GM12874 (cell line): ENCODE results near the gene CDK5R1.

Source experiments
- TF ChIP-seq, protein P1 (sequence below): IDR thresholded peaks from 2 replicates; pipeline ENCODE4 v1.5.1; 2011; ENCODE audit warnings: low read depth, mild to moderate bottlenecking, control low read depth, low read length, moderate library complexity; ENCODE audit not compliant: insufficient read depth

CDK5R1 gene

GRCh38 chr17:32527146-32527545, 40.4 kb downstream of the CDK5R1 start:
- TF ChIP-seq, protein P1, sequence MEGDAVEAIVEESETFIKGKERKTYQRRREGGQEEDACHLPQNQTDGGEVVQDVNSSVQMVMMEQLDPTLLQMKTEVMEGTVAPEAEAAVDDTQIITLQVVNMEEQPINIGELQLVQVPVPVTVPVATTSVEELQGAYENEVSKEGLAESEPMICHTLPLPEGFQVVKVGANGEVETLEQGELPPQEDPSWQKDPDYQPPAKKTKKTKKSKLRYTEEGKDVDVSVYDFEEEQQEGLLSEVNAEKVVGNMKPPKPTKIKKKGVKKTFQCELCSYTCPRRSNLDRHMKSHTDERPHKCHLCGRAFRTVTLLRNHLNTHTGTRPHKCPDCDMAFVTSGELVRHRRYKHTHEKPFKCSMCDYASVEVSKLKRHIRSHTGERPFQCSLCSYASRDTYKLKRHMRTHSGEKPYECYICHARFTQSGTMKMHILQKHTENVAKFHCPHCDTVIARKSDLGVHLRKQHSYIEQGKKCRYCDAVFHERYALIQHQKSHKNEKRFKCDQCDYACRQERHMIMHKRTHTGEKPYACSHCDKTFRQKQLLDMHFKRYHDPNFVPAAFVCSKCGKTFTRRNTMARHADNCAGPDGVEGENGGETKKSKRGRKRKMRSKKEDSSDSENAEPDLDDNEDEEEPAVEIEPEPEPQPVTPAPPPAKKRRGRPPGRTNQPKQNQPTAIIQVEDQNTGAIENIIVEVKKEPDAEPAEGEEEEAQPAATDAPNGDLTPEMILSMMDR = no peak

DNA sequence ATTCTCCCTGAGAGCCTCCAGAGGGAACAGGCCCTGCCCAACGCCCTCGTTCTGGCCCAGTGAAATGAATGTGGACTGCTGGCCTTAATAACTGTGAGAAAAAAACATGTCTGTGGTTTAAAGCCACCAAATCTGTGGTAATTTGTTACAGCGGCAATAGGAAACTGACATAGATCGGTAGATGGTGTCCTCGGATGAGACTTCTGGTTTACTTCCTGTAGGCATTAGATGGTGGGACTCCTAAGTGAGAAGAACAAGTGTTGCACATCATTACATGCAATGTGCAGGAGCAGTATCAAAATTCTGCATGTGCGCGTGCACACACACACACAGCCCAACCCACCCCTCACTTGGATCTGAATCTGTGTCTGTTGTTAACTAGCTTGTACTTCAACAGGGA, 42.0 kb downstream of the CDK5R1 start:
- TF ChIP-seq, protein P1 = no peak

DNA sequence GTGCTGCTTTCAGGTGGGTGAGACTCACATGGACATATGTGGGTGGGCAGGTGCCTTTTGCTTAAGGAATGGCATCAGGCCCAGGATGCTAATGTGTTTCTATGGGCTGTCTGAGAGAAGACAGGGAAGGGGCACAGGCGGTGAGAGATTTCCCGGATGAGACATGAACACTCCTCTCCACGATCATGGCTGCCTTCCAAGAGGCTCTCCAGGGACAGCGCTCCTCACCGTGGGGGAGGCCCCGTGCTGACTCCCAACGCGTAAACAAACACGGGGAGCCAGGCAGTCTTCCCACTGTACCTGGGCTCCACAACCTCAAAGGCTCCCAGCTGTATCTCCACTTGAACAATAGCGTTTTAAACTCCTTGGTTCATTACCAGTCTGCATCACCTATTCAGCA, 42.8 kb downstream of the CDK5R1 start:
- TF ChIP-seq, protein P1 = no peak

- TF ChIP-seq, protein P1 = no peak
Observed at GRCh38 chr17:32533296-32533695, 46.5 kb downstream of the CDK5R1 start.

DNA sequence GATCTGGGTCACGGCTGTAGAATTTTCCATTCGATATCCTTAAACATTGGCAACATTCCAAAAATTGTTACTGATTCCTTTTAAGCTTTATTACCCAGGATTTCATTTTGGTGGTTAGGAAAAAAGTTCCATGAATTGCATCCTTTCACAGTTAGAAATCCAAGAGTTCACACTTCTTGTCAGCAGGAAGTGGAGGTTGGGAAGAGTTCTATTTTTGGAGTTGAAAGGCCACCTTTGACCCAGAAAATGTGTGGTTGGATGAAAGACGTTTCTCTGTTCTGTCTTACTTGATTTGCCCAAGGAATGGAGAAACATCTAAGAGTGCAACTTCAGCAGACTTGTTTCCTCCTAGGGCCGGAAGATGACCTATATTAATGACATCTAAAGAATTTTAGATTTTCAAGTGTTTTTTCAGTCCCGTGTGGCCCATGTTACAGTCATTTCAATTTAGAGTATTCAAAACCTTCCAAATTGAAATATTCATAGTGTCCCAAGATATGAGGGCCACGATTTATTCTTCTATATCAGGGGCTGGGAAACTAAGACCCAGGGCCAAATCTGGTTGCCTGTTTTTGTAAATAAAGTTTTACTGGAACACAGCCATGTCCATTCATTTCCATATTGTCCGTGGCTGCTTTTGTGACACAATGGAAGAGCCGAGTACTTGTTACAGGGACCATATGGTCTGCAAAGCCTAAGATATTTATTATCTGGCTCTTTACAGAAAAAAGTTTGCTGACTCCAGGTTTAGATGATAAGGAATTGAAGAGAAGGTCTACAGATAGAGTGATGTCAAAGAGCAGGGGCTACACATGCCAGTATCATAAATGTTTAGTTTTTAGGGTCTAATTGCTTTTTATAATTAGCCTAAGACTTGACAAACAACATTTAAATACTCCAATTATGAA, 50.2 kb downstream of the CDK5R1 start:
- TF ChIP-seq, protein P1 = no peak
